Natural killer cell (primary cell): ENCODE data around the gene SFR1. TPM values are rescaled to one million over a fixed set of nuclear protein-coding genes. Genes with fewer than 3 reads are reported as not detected.

ENCODE experiments used
- ATAC-seq, 3 donors: fragments of 150-1000 bp in 2 of 3; fragments of 200-7000 bp in 1 of 3; cut with Tn5 transposase; 1 replicate in 1 of 3; 2 replicates in 2 of 3; pipeline ENCODE4 v1.10.0; 2021; ENCODE audit warnings: mild to moderate bottlenecking in 2 of 3, moderate library complexity in 2 of 3
- DNase-seq, 2 donors: peaks; one replicate each; pipeline versions ENCODE4 v3.0.0 to v3.0.0-alpha.2; 2013 to 2021; ENCODE audit warnings: mixed read lengths in 1 of 2
- H3K27ac ChIP-seq: one replicate; pipeline ENCODE4 v1.5.1; 2013; ENCODE audit warnings: mild to moderate bottlenecking, low read length
- H3K27me3 ChIP-seq: one replicate; pipeline ENCODE4 v1.6.1; 2013; ENCODE audit warnings: low read length; ENCODE audit not compliant: control insufficient read depth, insufficient read depth
- H3K36me3 ChIP-seq: one replicate; pipeline ENCODE4 v1.6.1; 2013; ENCODE audit warnings: low read length; ENCODE audit not compliant: control insufficient read depth, insufficient read depth
- H3K4me1 ChIP-seq: one replicate; pipeline ENCODE4 v1.6.1; 2013; ENCODE audit warnings: low read length; ENCODE audit not compliant: control insufficient read depth, insufficient read depth
- H3K4me3 ChIP-seq: one replicate; pipeline ENCODE4 v1.5.1; 2013; ENCODE audit warnings: low read length
- H3K9me3 ChIP-seq: one replicate; pipeline ENCODE4 v1.6.1; 2013; ENCODE audit warnings: low read length; ENCODE audit not compliant: control insufficient read depth, insufficient read depth
- H3K27ac Mint-ChIP-seq, 2 donors: one replicate each; pipeline ENCODE4 v1.8.0; 2022; ENCODE audit warnings: mild to moderate bottlenecking in 2 of 2, mixed read lengths in 2 of 2, moderate library complexity in 1 of 2
- H3K27me3 Mint-ChIP-seq, 2 donors: one replicate each; pipeline ENCODE4 v1.8.0; 2022; ENCODE audit warnings: low read depth in 2 of 2, mixed read lengths in 2 of 2
- H3K36me3 Mint-ChIP-seq: one replicate; pipeline ENCODE4 v1.8.0; 2022; ENCODE audit warnings: mixed read lengths
- H3K4me1 Mint-ChIP-seq, 2 donors: one replicate each; pipeline ENCODE4 v1.8.0; 2022; ENCODE audit warnings: mixed read lengths in 2 of 2
- H3K4me3 Mint-ChIP-seq: one replicate; pipeline ENCODE4 v1.8.0; 2022; ENCODE audit warnings: mild to moderate bottlenecking, moderate library complexity, mixed read lengths
- H3K9me3 Mint-ChIP-seq, 2 donors: one replicate each; pipeline ENCODE4 v1.8.0; 2022; ENCODE audit warnings: mixed read lengths in 2 of 2
- WGBS: methylation state at CpG from one replicate; pipeline ENCODE4 v1.1.7; 2013; ENCODE audit warnings: missing lambda C conversion rate; ENCODE audit not compliant: insufficient coverage; 5-methylcytosine and 5-hydroxymethylcytosine counted together
- intact Hi-C: fragments of 100-400 bp; cut with micrococcal nuclease; formaldehyde crosslinking; loops from one replicate; pipeline ENCODE4 v1.14.2; 2022
- total RNA-seq, 4 donors: library from RNA; stranded (reverse); fragments of 120-200 nt in 1 of 4; gene quantifications; one replicate each; pipeline versions ENCODE4 v1.2.3 to v1.2.4, GENCODE V29; 2013 to 2022
- TF ChIP-seq, protein P1 (sequence below): fragments of 200-600 bp; IDR thresholded peaks from one replicate; pipeline ENCODE4 v1.8.0; 2022; ENCODE audit warnings: antibody characterized with exemption

Gene SFR1
- total RNA-seq, 3 donors from 2014 or later (not counting 1 experiment from before 2014, with no cell fraction given), result 9.1 to 19.1 (median 18.3) TPM

DNA sequence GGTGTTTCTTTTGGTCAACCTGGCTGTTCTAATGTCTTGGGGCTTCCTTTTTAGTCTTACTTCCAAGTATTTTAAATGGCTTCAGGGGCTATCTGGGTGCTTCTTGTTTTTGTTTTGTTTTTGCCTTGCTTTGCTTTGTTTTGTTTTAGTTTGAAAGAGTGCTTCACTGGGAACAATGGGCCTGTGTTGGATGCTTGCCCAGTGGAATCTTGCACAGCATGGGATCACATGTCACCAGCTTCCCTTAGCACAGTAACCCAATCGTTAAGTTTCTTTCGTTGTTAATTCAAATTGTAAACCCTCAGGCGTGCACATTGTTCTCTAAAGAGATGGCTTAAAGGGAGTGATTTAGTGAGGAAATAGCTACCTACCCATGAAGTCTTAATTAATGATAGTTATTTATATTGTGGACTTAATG is 45.2 kb upstream of the SFR1 start:
- no peak for ATAC-seq
- Mint-ChIP-seq H3K36me3 (no peaks in the 10 kb centered on the region), H3K4me3 (no peak overlapping the region), H3K9me3 (no peaks in the 10 kb centered on the region), H3K4me1 (no peaks in the 10 kb centered on the region), H3K27me3 (peaks cover 0 to 2% of the 10 kb centered on the region in 2 donors), H3K27ac (no peak overlapping the region)
- Histone ChIP-seq H3K36me3 (no peaks in the 10 kb centered on the region), H3K27ac (no peak overlapping the region), H3K9me3 (no peaks in the 10 kb centered on the region), H3K27me3 (no peaks in the 10 kb centered on the region), H3K4me1 (no peaks in the 10 kb centered on the region), H3K4me3 (no peak overlapping the region)
- WGBS, result 46% methylated on average over 2 of the region's 3 CpGs
- DNase-seq, result no peak
- TF ChIP-seq, protein P1, sequence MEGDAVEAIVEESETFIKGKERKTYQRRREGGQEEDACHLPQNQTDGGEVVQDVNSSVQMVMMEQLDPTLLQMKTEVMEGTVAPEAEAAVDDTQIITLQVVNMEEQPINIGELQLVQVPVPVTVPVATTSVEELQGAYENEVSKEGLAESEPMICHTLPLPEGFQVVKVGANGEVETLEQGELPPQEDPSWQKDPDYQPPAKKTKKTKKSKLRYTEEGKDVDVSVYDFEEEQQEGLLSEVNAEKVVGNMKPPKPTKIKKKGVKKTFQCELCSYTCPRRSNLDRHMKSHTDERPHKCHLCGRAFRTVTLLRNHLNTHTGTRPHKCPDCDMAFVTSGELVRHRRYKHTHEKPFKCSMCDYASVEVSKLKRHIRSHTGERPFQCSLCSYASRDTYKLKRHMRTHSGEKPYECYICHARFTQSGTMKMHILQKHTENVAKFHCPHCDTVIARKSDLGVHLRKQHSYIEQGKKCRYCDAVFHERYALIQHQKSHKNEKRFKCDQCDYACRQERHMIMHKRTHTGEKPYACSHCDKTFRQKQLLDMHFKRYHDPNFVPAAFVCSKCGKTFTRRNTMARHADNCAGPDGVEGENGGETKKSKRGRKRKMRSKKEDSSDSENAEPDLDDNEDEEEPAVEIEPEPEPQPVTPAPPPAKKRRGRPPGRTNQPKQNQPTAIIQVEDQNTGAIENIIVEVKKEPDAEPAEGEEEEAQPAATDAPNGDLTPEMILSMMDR, result no peak
- intact Hi-C loops, result no loop called here

DNA sequence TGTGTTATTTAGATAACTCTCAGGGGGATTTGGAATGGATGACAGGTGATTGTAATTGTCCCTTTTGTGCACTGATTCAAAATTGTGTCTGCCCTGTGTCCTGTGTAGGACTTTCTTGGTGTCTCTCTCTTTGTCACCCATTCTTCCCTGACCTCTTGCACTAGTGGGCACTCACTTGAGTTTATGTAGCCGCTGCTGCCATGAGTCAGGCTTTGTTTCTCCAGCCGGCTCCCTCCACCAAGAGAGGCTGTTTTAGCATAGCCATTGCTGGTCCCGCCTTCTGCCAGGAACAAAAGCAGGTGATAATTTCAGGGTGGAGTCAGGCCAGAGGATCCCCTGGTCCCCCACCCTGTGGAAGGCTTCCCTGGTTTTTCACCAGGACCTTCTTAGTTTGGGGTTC is 44.7 kb upstream of the SFR1 start:
- H3K4me3 ChIP-seq, result no peak overlapping the region
- Mint-ChIP-seq H3K36me3 (no peaks in the 10 kb centered on the region), H3K9me3 (no peaks in the 10 kb centered on the region)

DNA sequence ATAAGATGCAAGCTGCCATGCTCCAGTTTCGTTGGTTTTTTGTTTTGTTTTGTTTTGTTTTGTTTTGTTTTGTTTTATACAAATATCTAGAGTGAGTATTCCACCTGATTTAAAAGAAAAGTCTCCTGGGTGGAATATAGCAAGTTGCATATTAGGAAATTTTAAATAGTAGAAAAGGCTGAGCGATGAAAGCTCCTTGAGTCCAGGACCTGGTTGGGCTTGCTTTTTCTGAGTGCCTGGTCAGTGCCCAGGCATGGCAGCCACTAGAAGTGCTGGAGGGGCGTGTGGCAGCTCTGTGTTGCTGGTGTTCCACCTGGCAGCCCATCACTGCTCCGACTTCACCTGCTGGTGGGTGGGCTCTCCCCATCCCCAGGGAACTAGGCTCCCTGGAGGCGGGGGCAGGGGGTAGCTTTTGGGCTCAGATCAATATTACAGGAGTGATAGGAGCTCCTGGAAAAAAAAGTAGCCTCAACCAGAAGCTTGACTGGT is 44.3 kb upstream of the SFR1 start:
- H3K36me3 Mint-ChIP-seq, result no peaks in the 10 kb centered on the region

More for the DNA sequence above, 44.7 kb upstream of the SFR1 start:
- Mint-ChIP-seq H3K4me3 (no peak overlapping the region), H3K27ac (no peak overlapping the region), H3K4me1 (no peaks in the 10 kb centered on the region), H3K27me3 (peaks cover 0 to 2% of the 10 kb centered on the region in 2 donors)
- Histone ChIP-seq H3K4me1 (no peaks in the 10 kb centered on the region), H3K27ac (no peak overlapping the region), H3K36me3 (no peaks in the 10 kb centered on the region), H3K9me3 (no peaks in the 10 kb centered on the region), H3K27me3 (no peaks in the 10 kb centered on the region)
- no peak for DNase-seq
- ATAC-seq, result no peak
- WGBS, result 90% methylated on average over 3 of the region's 3 CpGs
- TF ChIP-seq, protein P1, result no peak
- intact Hi-C loops, result no loop called here

More for the DNA sequence above, 44.3 kb upstream of the SFR1 start:
- 92% methylated on average over 5 of the region's 5 CpGs for WGBS
- Histone ChIP-seq H3K4me1 (no peaks in the 10 kb centered on the region), H3K36me3 (no peaks in the 10 kb centered on the region), H3K4me3 (no peak overlapping the region), H3K27me3 (no peaks in the 10 kb centered on the region), H3K27ac (no peak overlapping the region), H3K9me3 (no peaks in the 10 kb centered on the region)
- ATAC-seq, result no peak
- H3K4me1 Mint-ChIP-seq, result no peaks in the 10 kb centered on the region
- H3K4me3 Mint-ChIP-seq, result no peak overlapping the region
- H3K9me3 Mint-ChIP-seq, result no peaks in the 10 kb centered on the region
- no peak overlapping the region for H3K27ac Mint-ChIP-seq
- intact Hi-C loops, result no loop called here
- DNase-seq, result no peak
- TF ChIP-seq, protein P1, result no peak
- peaks cover 0 to 2% of the 10 kb centered on the region in 2 donors for H3K27me3 Mint-ChIP-seq
